ENCODE data around the gene FBXO11. TPM values are rescaled to one million over a fixed set of nuclear protein-coding genes. Genes with fewer than 3 reads are reported as not detected.

FBXO11 gene
- polyA plus RNA-seq, 1 donor (not counting 4 experiments of a cell fraction or from before 2014, with no cell fraction given): 45.5 TPM

- TF ChIP-seq EZH2 (IDR thresholded peaks at IDR 0.05; ENCODE audit: low read length) (no peak), CTCF (optimal IDR thresholded peaks at IDR 0.05 in 1 of 3, IDR thresholded peaks at IDR 0.05 in 1 of 3, conservative IDR thresholded peaks at IDR 0.05 in 1 of 3; ENCODE audit: extremely low read depth in 1 of 3, insufficient read depth in 2 of 3, low read length in 3 of 3) (no peak)
- H3K36me3 ChIP-seq (ENCODE audit: control insufficient read depth in 2 of 2, extremely low read depth in 1 of 2, insufficient read depth in 2 of 2, low read length in 2 of 2): no peaks in the 10 kb centered on the region
- no peaks in the 10 kb centered on the region for H3K9me3 ChIP-seq (ENCODE audit: control insufficient read depth, low read depth, low read length)
- dilution Hi-C loops (cut with MboI; ENCODE audit: extremely low pct_ligation_motif_present, low sequenced_read_pairs): no loop called here
- H3K9me1 ChIP-seq (ENCODE audit: control insufficient read depth, extremely low read depth, insufficient read depth, low read length): peaks cover 2% of the 10 kb centered on the region
- no peak overlapping the region for H2AFZ ChIP-seq (ENCODE audit: control insufficient read depth, low read length)
- H3K27ac ChIP-seq (ENCODE audit: control insufficient read depth, insufficient read depth, low read length): no peak overlapping the region
- DNase-seq (ENCODE audit: low read depth, low spot score): no peak
- H3K4me2 ChIP-seq (ENCODE audit: control insufficient read depth, extremely low read depth, insufficient read depth, low read depth, low read length): no peak overlapping the region
- no peak overlapping the region for H3K9ac ChIP-seq (ENCODE audit: control insufficient read depth, extremely low read depth, insufficient read depth, low read length)
- H3K27me3 ChIP-seq (ENCODE audit: control insufficient read depth, extremely low read depth, insufficient read depth, low read length): no peaks in the 10 kb centered on the region
- peaks cover 95% of the 10 kb centered on the region for H3K79me2 ChIP-seq (ENCODE audit: control insufficient read depth, insufficient read depth, low read length)
- peaks cover 13% of the 10 kb centered on the region for H3K4me1 ChIP-seq (ENCODE audit: control insufficient read depth, extremely low read depth, insufficient read depth, low read length)
- FAIRE-seq: no peak
- no peaks in the 10 kb centered on the region for H4K20me1 ChIP-seq (ENCODE audit: control insufficient read depth, extremely low read depth, insufficient read depth, low read length)
- no peak overlapping the region for H3K4me3 ChIP-seq (ENCODE audit: control insufficient read depth in 2 of 3, extremely low read depth in 1 of 3, insufficient read depth in 2 of 3, low read depth in 1 of 3, low read length in 3 of 3)
These were observed 9.8 kb downstream of the FBXO11 start for GRCh38 chr2:47896450-47896968.

- no peak overlapping the region for H3K4me2 ChIP-seq (ENCODE audit: control insufficient read depth, extremely low read depth, insufficient read depth, low read depth, low read length)
- H3K9me1 ChIP-seq (ENCODE audit: control insufficient read depth, extremely low read depth, insufficient read depth, low read length): peaks cover 2% of the 10 kb centered on the region
- H3K9ac ChIP-seq (ENCODE audit: control insufficient read depth, extremely low read depth, insufficient read depth, low read length): no peak overlapping the region
- H3K9me3 ChIP-seq (ENCODE audit: control insufficient read depth, low read depth, low read length): no peaks in the 10 kb centered on the region
- H3K79me2 ChIP-seq (ENCODE audit: control insufficient read depth, insufficient read depth, low read length): peaks cover 99% of the 10 kb centered on the region
- no peak for FAIRE-seq
- H4K20me1 ChIP-seq (ENCODE audit: control insufficient read depth, extremely low read depth, insufficient read depth, low read length): no peaks in the 10 kb centered on the region
- DNase-seq (ENCODE audit: low read depth, low spot score): no peak
- peaks cover 13% of the 10 kb centered on the region for H3K4me1 ChIP-seq (ENCODE audit: control insufficient read depth, extremely low read depth, insufficient read depth, low read length)
- dilution Hi-C loops (cut with MboI; ENCODE audit: extremely low pct_ligation_motif_present, low sequenced_read_pairs): no loop called here
- no peak overlapping the region for H2AFZ ChIP-seq (ENCODE audit: control insufficient read depth, low read length)
- TF ChIP-seq EZH2 (IDR thresholded peaks at IDR 0.05; ENCODE audit: low read length) (no peak), CTCF (optimal IDR thresholded peaks at IDR 0.05 in 1 of 3, IDR thresholded peaks at IDR 0.05 in 1 of 3, conservative IDR thresholded peaks at IDR 0.05 in 1 of 3; ENCODE audit: extremely low read depth in 1 of 3, insufficient read depth in 2 of 3, low read length in 3 of 3) (no peak)
- H3K27me3 ChIP-seq (ENCODE audit: control insufficient read depth, extremely low read depth, insufficient read depth, low read length): no peaks in the 10 kb centered on the region
- H3K4me3 ChIP-seq (ENCODE audit: control insufficient read depth in 2 of 3, extremely low read depth in 1 of 3, insufficient read depth in 2 of 3, low read depth in 1 of 3, low read length in 3 of 3): no peak overlapping the region
- H3K36me3 ChIP-seq (ENCODE audit: control insufficient read depth in 2 of 2, extremely low read depth in 1 of 2, insufficient read depth in 2 of 2, low read length in 2 of 2): no peaks in the 10 kb centered on the region
- H3K27ac ChIP-seq (ENCODE audit: control insufficient read depth, insufficient read depth, low read length): no peak overlapping the region
These were observed 12.5 kb downstream of the FBXO11 start for GRCh38 chr2:47893771-47894170.
